IMR-90 (cell line): ENCODE results near the gene RHOBTB1. TPM values are rescaled to one million over a fixed set of nuclear protein-coding genes. Genes with fewer than 3 reads are reported as not detected.

ENCODE experiments used
- ATAC-seq: fragments of 200-7000 bp; cut with Tn5 transposase; 2 replicates; pipeline ENCODE4 v1.9.1; 2020; ENCODE audit warnings: low read depth, mild to moderate bottlenecking, moderate library complexity
- BruUV-seq: library from RNA; stranded (reverse); fragments of 400-500 nt; replicated peaks from 2 replicates; lab custom pipeline; 2021; lab: Mats Ljungman, UMichigan
- CTCF ChIA-PET: fragments of 300-600 bp; formaldehyde crosslinking; extraction: SDS; loops from one replicate; lab custom pipeline; 2021; ENCODE audit warnings: antibody characterized with exemption; lab: Yijun Ruan, JAX
- POLR2A ChIA-PET: fragments of 300-600 bp; sonication (Branson Sonifier 250); formaldehyde crosslinking; loops from one replicate; lab custom pipeline; 2022; ENCODE audit warnings: antibody characterized with exemption; ENCODE audit not compliant: unreplicated experiment; lab: Charles Lee
- DNase-seq: peaks from one replicate; pipeline ENCODE4 v3.0.0; 2013
- H2AFZ ChIP-seq: replicated peaks from 2 replicates; pipeline ENCODE3; 2013; ENCODE audit warnings: low read length, mild to moderate bottlenecking; ENCODE audit not compliant: poor library complexity
- H2AK5ac ChIP-seq: 2 replicates; pipeline ENCODE4 v1.6.1; 2013; ENCODE audit warnings: low read depth, low read length, inconsistent platforms
- H2AK9ac ChIP-seq: replicated peaks from 2 replicates; pipeline ENCODE3; 2013; ENCODE audit warnings: mild to moderate bottlenecking, low read depth, low read length, moderate library complexity; ENCODE audit not compliant: poor library complexity
- H2BK120ac ChIP-seq: 2 replicates; pipeline ENCODE4 v1.6.1; 2013; ENCODE audit warnings: low read depth, low read length, inconsistent platforms
- H2BK15ac ChIP-seq: 3 replicates; pipeline ENCODE4 v1.6.1; 2013; ENCODE audit warnings: low read depth, low read length, inconsistent platforms
- H2BK20ac ChIP-seq: 2 replicates; pipeline ENCODE4 v1.6.1; 2013; ENCODE audit warnings: low read depth, mild to moderate bottlenecking, inconsistent platforms, low read length, moderate library complexity
- H2BK5ac ChIP-seq: 2 replicates; pipeline ENCODE4 v1.6.1; 2013; ENCODE audit warnings: mild to moderate bottlenecking, low read depth, low read length, inconsistent platforms; ENCODE audit not compliant: poor library complexity, severe bottlenecking
- H3K14ac ChIP-seq: replicated peaks from 2 replicates; pipeline ENCODE4 v1.6.1; 2013; ENCODE audit warnings: low read depth, low read length, inconsistent platforms
- H3K18ac ChIP-seq: 2 replicates; pipeline ENCODE4 v1.6.1; 2013; ENCODE audit warnings: low read depth, low read length, control low read depth
- H3K23ac ChIP-seq: 2 replicates; pipeline ENCODE4 v1.6.1; 2013; ENCODE audit warnings: low read depth, low read length, inconsistent platforms
- H3K27ac ChIP-seq: 2 replicates; pipeline ENCODE4 v1.5.1; 2013; ENCODE audit warnings: mild to moderate bottlenecking, control low read depth, low read length; ENCODE audit not compliant: insufficient read depth
- H3K27me3 ChIP-seq: 2 replicates; pipeline ENCODE4 v1.6.1; 2013; ENCODE audit warnings: low read length; ENCODE audit not compliant: control insufficient read depth, insufficient read depth
- H3K36me3 ChIP-seq: 2 replicates; pipeline ENCODE4 v1.6.1; 2013; ENCODE audit warnings: low read length, mixed read lengths; ENCODE audit not compliant: control insufficient read depth, insufficient read depth
- H3K4ac ChIP-seq: 2 replicates; pipeline ENCODE4 v1.6.1; 2013; ENCODE audit warnings: low read depth, low read length, inconsistent platforms
- H3K4me1 ChIP-seq: 2 replicates; pipeline ENCODE4 v1.6.1; 2013; ENCODE audit warnings: low read length, mixed read lengths; ENCODE audit not compliant: control insufficient read depth, insufficient read depth
- H3K4me2 ChIP-seq: 2 replicates; pipeline ENCODE4 v1.6.1; 2013; ENCODE audit warnings: low read depth, mild to moderate bottlenecking, control low read depth, low read length, moderate library complexity
- H3K4me3 ChIP-seq: 2 replicates; pipeline ENCODE4 v1.5.1; 2013; ENCODE audit warnings: low read depth, mild to moderate bottlenecking, control low read depth, low read length, moderate library complexity; ENCODE audit not compliant: insufficient read depth
- H3K56ac ChIP-seq: 2 replicates; pipeline ENCODE4 v1.6.1; 2013; ENCODE audit warnings: low read length, inconsistent platforms; ENCODE audit not compliant: insufficient read depth; ENCODE audit errors: extremely low read depth
- H3K79me1 ChIP-seq, 2 experiments: 2 replicates each; pipeline ENCODE4 v1.6.1; 2013; ENCODE audit warnings: low read length in 2 of 2, inconsistent platforms in 1 of 2, low read depth in 1 of 2
- H3K9ac ChIP-seq: 2 replicates; pipeline ENCODE4 v1.6.1; 2013; ENCODE audit warnings: low read depth, low read length, control low read depth
- H3K9me1 ChIP-seq: 2 replicates; pipeline ENCODE4 v1.6.1; 2013; ENCODE audit warnings: low read length, inconsistent platforms; ENCODE audit not compliant: insufficient read depth
- H3K9me3 ChIP-seq: 2 replicates; pipeline ENCODE4 v1.6.1; 2013; ENCODE audit warnings: low read length; ENCODE audit not compliant: control insufficient read depth, insufficient read depth
- H4K20me1 ChIP-seq: 2 replicates; pipeline ENCODE4 v1.6.1; 2013; ENCODE audit warnings: low read length, inconsistent platforms; ENCODE audit not compliant: insufficient read depth
- H4K5ac ChIP-seq: 2 replicates; pipeline ENCODE4 v1.6.1; 2013; ENCODE audit warnings: mild to moderate bottlenecking, low read depth, low read length, control low read depth
- H4K8ac ChIP-seq, 2 experiments: 2 replicates each; pipeline ENCODE4 v1.6.1; 2013; ENCODE audit warnings: low read depth in 2 of 2, low read length in 2 of 2, control low read depth in 1 of 2, inconsistent platforms in 1 of 2
- H4K91ac ChIP-seq: 2 replicates; pipeline ENCODE4 v1.6.1; 2013; ENCODE audit warnings: low read depth, low read length, inconsistent platforms; ENCODE audit not compliant: insufficient read depth
- CEBPB ChIP-seq: IDR thresholded peaks from 2 replicates; pipeline ENCODE4 v1.6.1; 2012; ENCODE audit warnings: low read depth, low read length, improper control_type of control experiment
- FOS ChIP-seq: fragments of 150-350 bp; IDR thresholded peaks from 2 replicates; pipeline ENCODE4 v1.6.1; 2016; ENCODE audit warnings: low read depth, low read length
- MXI1 ChIP-seq: IDR thresholded peaks from 2 replicates; pipeline ENCODE4 v1.6.1; 2012; ENCODE audit warnings: low read depth, mild to moderate bottlenecking, low read length, moderate library complexity, borderline replicate concordance
- SMC3 ChIP-seq: fragments of 150-350 bp; IDR thresholded peaks from 2 replicates; pipeline ENCODE4 v1.6.1; 2016; ENCODE audit warnings: low read depth, mild to moderate bottlenecking, antibody characterized with exemption, low read length, moderate library complexity
- WGBS, 2 experiments: methylation state at CpG; one replicate each; pipeline versions ENCODE4 v1.1.5 to v1.1.7; 2013; ENCODE audit warnings: missing lambda C conversion rate in 2 of 2; ENCODE audit not compliant: insufficient read length in 1 of 2; ENCODE audit errors: extremely low coverage in 2 of 2; 5-methylcytosine and 5-hydroxymethylcytosine counted together
- dilution Hi-C: fragments of 300-500 bp; cut with HindIII; formaldehyde crosslinking; loops from one replicate; pipeline ENCODE4 v1.14.3; 2018; ENCODE audit warnings: low sequenced_read_pairs; ENCODE audit not compliant: unreplicated experiment
- in situ Hi-C: fragments of 300-500 bp; cut with MboI; formaldehyde crosslinking; loops from 3 replicates; pipeline ENCODE4 v1.14.3; 2019; ENCODE audit warnings: low sequenced_read_pairs, inconsistent platforms, mixed read lengths
- intact Hi-C: fragments of 100-400 bp; cut with micrococcal nuclease; formaldehyde crosslinking; loops from 2 replicates; pipeline ENCODE4 v1.10.0; 2022
- polyA plus RNA-seq, 3 experiments: library from polyadenylated mRNA; depleted of rRNA; stranded (reverse); fragments of >200 nt; gene quantifications; 2 replicates each; pipeline ENCODE4 v1.2.3, GENCODE V29; 2012; ENCODE audit warnings: low replicate concordance in 1 of 3
- total RNA-seq: library from RNA; depleted of rRNA; stranded (reverse); fragments of >200 nt; gene quantifications from 2 replicates; pipeline ENCODE4 v1.2.3, GENCODE V29; 2012

Gene RHOBTB1
- total and polyA plus RNA-seq, 2 of the 4 experiments (the other 2 are of a cell fraction), result 8.9 to 15.2 TPM

DNA sequence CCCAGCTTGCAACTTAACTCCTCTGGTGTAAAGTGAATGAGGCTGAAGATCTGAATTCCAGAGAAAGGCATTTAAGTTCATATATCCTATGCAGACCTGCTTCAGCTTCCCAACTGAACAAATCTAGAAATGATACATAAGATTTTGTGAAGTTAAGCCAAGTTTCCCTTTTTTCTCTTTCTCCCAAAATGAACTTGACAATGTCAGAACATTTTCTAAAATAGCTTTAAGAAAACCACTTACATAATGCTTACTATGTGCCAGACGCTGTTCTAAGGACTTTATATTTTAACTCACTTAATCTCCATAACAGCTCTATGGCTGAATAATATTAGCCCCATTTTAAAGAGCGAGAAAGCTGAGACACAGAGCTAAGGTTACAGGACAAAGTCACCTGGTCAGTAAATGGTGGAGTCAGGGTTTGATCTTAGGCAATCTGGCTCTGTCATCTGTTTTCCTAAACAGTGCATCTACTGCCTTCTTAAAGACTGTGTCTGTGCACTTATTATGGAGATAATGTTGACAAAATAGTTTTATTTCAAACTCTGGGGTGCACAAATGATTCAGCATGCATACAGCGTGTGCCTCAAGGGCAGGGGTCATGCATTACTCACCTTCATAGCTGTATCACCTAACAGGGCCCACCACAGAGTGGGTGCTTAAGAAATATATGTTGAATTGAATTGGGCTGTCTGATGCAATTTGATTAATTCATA is 66.8 kb downstream of the RHOBTB1 start:
- DNase-seq, result no peak
- Histone ChIP-seq H3K27me3 (no peaks in the 10 kb centered on the region), H3K14ac (no peak overlapping the region), H3K4ac (no peak overlapping the region), H3K23ac (no peak overlapping the region; the same call in 1 of the 2 replicates), H3K9me3 (no peaks in the 10 kb centered on the region), H3K56ac (no peak overlapping the region), H4K8ac (no peak overlapping the region), H3K27ac (no peak overlapping the region), H3K18ac (no peak overlapping the region), H2BK120ac (no peak overlapping the region), H2BK20ac (no peak overlapping the region), H4K20me1 (no peaks in the 10 kb centered on the region), H2BK15ac (no peak overlapping the region), H3K79me1 (no peaks in the 10 kb centered on the region), H3K36me3 (peaks cover 17% of the 10 kb centered on the region), H2AK9ac (no peak overlapping the region), H3K9me1 (no peaks in the 10 kb centered on the region), H2AFZ (no peak overlapping the region), H2BK5ac (no peak overlapping the region), H3K9ac (no peak overlapping the region), H3K4me3 (no peak overlapping the region), H2AK5ac (no peak overlapping the region), H3K4me1 (no peaks in the 10 kb centered on the region), H4K91ac (no peak overlapping the region), H3K4me2 (no peak overlapping the region), H4K5ac (no peak overlapping the region)
- in situ Hi-C loops, result no loop called here
- intact Hi-C loops, result no loop called here
- POLR2A ChIA-PET, result no interaction called here
- no CpG with 5 or more reads among the region's 3 CpGs for WGBS, 2 experiments
- no peak for TF ChIP-seq SMC3
- no peak for TF ChIP-seq FOS
- no peak for TF ChIP-seq MXI1
- TF ChIP-seq CEBPB, result no peak
- peak; percentile 42; the same call in 1 of the 2 replicates for ATAC-seq
- CTCF ChIA-PET, result interaction anchor here (0.6 kb wide), 1 partner anchor 589 kb away, joined by 3 read pairs; no protein-coding TSS in a partner anchor
- no TSS peak for BruUV-seq
- dilution Hi-C loops, result no loop called here
